NOMO-1 treated with dmso at 0.1 percent for 144 hours (cell line): Measurements from ENCODE around the gene LSMEM2.

Source experiments
- DNase-seq: peaks from one replicate; lab custom pipeline; 2025; ENCODE audit not compliant: unreplicated experiment; lab: John Stamatoyannopoulos, UW

The LSMEM2 gene

DNA sequence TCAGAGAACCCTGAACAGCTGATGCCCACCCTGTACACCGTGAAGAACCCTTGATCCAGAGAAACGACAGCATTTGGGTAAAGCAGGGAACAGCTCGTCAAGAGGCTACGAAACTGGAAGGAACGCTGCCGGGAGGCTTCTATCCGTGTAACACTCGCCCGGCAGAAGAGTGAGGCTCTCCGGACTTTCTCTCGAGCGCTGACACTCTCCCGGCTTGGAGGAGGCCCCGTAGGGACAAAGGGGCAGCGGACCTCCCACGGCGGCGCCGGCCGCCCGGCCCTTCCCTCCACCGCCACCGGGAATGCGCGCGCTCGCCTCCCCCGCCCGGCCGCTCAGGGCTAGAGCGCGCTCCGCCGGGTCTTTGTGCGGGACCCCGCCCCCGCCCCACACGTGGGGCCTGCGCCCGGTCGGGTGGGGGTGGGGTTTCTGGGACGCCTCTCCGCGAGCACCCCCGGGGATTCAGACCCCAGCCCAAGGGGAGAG is 42.0 kb downstream of the LSMEM2 start:
- no peak for DNase-seq

DNA sequence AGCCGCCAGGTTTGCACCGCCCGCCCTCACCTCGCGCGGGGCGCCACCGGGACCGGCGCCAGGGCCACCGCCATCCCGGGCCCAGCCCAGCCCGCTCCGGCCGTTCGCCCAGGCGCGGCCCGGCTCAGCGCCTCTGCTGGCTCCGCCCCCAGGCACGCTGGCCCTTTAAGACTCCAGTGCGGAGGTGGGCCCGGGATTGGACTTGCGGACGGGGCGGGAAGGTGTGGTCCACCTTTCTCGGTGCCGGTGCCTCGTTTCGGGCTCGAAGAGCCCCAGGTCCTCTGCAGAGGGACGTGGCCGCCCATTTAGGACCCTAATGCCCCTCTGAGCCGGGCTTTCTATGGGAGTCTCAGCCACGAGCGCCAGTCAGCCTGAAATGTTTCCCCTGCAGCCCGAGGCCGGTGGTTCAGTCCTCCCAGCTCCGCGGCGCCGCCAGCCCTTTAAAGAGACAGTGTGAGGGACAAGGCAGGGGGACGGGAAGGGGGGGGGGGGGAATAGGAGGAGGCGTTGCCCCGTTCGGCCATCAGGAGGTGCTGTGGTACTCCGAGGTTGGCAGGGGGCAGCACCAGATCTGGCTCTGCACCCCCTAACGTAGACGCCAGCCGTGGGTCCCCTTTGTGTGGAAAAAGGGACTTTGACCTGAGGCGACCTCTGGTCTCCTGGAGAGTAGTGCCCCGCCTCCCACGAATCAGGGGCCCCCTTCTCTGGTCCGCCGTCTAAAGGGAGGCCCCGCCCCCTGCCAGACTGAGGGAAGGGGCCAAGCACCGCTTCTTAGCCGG is 42.6 kb downstream of the LSMEM2 start:
- peak; percentile 87 for DNase-seq

DNA sequence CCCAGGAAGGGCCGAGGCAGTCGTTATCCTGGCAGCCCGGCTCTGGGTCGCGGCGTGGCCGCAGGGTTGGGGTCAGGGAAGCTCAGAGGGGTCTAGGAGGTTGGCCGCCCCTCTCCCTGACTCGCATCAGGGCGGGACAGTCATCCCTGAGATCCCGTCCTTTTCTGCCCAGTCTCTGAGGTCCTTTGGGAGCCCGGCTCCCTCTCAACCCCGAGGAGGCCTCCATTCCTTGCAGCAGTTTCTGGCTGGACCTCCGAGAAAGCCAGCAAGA is 43.2 kb downstream of the LSMEM2 start:
- no peak for DNase-seq

DNA sequence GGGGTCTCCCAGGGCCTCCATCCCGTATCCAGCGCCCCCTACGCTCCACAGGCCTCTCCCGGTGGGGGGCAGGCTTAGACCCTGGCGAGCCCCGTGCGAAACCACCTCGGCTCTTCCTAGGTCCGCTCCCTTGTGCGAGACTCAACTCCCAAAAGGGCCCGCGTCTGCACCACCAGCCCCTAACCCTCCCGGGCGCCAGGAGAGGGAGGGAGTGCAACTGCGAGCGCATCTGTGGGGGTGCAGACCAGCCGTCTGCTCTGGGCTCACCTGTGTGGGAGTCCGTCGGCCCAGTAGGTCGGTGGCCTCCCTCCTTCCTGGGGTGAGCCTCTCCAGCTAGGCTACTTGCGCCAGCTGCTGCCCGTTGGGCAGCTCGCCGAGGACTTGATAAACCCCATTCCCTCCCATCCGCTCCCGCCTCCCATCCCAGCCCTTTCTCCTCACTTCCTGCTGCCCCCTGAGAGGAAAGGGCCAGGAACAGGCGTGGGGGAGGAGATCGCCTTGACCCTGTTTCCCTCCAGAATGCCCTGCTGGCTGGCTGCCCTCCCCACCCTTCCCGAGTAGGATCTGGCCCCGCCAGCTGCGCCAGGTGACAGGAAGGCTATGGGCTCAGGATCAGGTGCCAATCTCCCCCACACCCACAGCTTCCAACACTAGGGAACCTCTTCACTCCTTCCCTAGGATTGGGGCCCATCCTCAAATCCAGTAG is 43.7 kb downstream of the LSMEM2 start, which contains the start of gene HYAL2:
TSS of gene HYAL2 (minus strand) at position 360 of the 706 bp plus-strand sequence. CDS start 2,256 bp downstream, outside the sequence.
- DNase-seq, result no peak

DNA sequence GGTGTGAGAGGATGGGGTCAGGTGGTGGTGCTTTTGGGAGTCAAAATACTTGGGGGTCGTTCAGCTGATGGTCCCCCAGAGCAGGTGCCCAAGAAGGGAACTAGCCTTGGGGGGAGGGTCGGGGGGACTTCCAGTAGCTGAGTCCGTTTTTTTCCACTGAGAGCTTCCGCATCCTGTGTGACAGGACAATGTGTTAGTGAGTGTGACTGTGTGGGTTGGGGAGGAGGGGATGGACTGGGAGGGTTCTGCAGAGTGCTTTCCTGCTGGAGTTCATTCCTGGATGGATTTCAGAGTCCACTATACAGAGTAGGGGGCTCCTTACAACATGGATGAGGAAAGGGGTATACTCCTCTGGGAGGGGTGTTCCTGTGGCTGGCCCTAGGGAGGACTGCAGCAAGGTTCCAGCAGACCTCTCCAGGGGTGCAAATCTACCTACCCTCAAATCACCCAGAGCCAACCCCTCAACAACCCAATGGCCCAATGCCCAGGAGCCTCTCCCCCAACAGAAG is 44.3 kb downstream of the LSMEM2 start:
- no peak for DNase-seq

DNA sequence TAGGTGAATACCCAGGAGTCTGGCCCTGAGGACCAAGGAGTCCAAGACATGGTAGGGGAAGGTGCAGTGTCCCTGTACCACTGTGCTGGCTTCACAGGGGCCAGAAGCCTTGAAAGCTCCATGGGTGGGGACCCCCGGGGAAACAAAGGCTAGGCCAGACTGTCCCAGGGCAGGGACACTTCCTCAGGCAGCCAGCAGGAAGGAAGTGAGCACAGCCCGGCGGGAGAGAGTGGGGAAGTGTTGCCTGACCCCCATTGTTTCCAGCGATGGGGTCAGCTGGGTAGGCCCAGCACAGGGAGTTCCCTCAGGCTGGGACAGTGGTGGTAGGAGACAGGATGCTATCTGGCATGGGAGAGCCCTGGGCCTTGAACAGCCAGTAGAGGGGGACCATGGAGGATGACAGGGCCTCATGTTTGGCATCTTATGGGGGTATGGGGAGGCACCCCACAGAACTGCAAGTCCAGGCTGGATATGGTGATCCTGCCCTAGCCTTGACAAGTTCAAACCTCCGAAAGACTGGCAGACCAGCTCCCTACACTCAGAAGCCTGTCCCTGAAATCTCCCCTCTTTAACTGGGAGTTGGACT is 44.8 kb downstream of the LSMEM2 start:
- no peak for DNase-seq

DNA sequence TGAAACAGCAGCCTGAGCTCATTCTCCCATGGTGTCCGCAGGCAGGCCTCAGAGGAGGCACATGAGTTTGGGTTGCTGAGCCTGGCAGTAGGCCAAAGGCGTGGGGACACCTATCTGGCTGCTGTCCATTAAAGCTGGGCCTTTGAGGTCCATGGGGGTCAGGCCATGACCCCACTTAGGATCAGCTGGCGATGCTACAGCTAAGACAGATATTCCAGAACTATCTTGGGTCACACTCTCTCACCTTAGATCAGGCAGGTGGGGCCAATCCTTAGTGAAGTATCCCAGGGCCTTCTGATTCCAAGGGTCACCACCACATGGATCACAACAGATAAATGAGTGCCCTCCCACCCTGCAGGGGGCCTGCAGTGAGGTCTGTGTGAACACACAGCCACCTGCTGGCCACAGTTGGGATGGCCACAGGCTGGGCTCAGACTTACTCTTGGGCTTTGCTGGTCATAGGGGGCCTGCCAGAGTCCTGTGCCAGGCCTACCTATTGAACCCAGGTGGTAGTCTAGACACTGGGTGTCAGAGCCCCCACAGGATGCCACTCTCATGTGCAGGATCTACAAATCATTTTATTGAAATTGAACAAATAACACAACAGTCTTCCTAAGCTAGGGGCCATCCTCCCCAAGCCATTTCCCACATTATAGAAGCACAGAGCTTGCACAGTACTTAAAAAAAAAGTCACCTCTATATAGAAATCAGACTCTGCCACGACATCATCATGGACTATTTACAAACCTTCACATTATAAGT is 45.6 kb downstream of the LSMEM2 start:
- peak; percentile 46 for DNase-seq

DNA sequence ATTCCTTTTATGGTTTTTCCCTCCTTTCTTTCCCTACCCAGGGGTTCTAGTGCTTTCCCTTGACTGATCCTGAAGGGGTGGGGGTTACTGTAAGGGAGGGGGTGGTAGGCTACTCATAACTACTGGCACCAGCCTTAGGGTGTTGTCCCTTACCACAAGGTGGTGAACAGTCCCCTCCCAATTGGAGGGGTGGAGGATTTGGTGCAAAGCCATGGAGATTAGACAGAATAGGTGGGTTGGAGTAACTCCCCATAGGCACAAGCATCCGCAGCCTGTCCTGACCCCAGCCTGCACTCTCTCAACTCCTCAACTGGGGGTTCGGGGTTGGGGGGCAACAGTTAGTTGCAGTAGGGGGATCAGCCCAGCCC is 46.2 kb downstream of the LSMEM2 start:
- DNase-seq, result no peak

DNA sequence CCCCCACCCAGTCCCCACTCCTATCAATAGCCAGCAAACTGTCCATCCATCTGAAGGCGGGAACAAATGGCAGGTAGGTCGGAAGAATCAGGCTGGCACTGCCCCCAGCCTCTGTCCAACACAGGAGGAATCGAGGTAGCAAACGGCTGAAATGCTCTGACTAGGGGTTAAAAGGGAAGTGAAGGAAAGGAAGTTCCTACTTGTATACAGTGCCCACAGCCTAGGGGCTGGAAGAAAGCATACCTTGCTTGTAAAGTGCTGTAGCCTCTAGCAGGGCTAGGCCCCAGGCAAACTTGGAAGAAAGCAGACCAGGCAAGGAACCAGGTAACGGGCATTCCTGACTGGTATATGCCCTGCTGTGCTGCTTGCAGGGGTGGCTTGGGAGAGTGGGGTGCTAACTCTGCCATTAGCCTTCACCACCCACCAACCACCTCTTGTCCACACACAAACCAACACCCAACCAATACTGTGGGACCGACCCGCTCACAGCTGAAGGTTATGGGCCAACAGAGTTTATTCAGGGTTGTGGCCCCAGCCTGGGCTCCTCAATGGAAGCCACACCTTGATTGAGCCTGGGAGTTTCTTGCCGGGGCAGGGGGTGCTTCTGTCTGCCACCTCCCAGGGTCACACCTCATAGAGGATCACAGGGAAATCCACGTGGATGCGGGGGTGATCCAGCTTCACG is 46.8 kb downstream of the LSMEM2 start:
- DNase-seq, result no peak

DNA sequence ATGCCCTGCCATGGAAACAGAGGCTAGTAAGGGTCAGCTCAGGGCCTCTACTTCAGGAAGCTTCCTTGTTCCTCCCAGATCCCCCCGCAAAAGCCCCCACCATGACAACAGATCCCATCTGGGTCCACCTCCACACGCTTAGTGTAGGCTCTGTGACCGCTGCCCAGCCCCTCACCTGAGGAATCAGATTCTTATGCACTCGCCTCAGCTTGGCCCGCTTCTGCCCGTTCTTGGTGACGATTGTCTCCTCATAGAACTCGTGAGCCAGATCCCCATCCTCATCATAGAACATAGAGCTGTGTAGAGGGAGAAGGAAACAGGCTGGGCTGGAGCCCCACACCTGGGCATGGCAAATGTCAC is 47.3 kb downstream of the LSMEM2 start:
- no peak for DNase-seq

DNA sequence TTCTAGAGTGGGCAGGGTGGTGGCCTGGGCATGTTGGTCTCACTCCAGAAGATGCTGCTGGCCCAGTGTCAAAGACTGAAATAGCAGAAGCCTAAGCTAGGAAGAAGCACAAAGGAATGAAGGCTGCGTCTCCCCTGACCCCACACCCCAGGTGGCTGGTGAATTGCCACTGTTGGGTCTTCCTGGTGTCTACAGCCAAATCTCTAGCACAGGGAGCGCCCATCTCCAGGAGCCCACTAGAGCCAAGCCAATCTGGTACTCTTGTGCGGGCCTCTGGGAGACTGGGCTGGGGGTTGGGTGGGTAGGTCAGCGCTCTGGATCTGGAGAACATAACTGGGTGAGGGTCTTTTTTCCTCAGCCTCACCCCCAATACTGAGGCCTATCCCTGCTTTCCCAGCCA is 48.2 kb downstream of the LSMEM2 start:
- DNase-seq, result no peak

DNA sequence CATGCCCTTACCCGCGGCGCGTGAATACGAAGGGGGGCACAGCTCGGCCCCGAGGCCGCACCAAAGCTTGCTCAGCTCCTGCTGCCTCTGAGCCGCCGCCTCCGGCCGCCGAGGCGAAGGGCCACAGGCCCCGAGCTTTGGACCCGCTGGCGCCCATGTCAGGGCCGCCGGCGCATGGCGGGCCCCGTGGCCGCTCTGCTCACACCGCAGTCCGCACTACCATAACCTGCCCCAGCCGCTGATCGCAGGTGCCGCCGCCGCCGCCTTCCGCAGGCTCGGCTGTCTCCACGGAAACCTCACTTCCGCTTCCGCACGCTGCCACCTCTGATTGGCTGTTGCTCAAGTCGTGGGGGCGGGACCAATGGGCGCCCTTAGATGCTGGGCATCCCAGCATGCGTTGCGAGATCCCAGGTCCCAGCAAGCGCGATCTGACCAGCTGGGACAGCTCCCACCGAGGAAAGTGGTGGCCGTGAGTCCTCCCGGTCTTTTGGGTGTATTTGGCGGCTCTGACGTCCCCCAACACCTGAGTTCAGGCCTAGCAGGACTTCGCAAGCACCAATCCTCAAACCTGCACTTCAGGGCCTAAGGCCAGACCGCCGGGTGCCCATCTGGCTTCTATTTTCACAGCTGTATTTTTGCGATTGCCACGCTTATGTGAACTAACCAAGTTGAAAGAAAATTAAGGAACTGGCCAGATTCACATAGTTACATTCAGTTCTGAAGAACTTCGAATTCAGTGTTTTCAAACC is 49.2 kb downstream of the LSMEM2 start, which contains the start of gene TUSC2:
TSS of gene TUSC2 (minus strand) at position 281 of the 749 bp plus-strand sequence. CDS start at position 157, 124 bp downstream.
- DNase-seq, result peak; percentile 92

DNA sequence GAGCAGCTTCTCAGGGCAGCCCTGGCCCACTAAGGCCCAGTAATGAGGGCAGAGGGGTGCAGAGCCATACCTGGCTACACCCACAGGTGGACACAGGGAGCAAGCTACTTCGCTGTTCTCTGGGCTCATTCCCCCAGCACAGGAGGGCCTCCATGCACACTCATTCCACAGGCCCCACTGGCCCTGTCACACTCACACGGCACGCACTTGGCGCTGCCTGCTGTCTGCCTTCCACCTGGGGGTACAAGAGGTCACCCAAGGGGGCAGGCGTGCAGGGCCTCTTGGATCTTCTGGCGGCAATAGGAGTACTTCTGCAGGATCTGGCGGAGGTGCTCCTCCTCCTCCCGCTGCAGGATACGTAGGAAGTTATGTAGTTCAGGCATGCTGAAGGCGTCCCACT is 51.4 kb downstream of the LSMEM2 start:
- DNase-seq, result no peak

DNA sequence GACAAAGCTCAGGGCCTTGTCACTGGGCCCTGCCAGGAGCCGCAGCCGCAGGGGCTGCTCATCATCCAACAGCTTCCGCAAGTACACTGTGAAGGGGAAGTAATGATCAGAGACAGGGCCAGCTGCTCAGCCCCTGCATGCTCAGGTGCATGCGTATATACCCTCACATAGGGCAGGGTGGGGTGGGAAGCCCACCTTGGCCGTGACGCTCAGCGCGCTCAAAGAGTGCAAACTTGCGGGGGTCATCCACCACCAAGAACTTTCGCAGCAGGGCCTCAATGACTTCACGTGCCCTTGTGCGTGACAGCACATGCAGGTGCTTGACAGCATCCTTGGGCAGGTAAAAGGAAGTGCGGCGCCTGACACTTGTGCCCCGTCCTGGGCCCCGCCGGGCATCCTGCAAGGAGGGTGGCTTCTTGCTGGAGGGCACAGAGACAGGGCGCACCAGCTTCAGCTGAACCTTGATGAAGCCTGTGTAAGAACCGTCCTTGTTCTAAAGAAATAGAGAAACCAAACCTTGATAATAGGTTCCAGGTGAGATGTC is 52.5 kb downstream of the LSMEM2 start:
- DNase-seq, result no peak

DNA sequence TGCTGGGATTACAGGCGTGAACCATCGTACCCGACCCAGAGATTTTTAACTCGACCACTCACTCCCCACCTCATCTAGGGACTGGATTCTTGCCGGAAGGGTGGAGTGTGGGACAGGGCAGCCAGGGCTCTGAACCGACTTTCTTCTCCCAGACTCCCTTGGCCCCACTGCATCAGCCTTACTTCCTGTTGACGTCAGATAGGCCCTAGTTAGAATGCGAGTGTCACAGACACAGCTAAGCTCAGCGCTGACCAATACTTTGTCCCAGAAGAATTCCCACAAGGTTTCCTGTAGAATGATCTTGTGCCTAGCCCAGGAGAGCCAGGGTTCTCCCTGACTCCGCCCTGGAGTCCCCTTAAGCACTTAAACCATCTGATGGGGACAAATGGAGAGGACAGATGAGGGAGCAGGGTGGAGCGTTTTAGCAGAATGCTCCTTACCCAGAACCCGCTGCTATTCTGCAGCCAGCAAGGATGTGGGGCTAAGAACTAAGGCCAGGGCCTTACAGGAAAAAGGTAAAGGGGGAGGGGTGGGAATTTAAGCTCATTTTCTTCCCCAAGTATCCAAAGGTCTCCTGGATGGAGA is 54.9 kb downstream of the LSMEM2 start:
- no peak for DNase-seq

DNA sequence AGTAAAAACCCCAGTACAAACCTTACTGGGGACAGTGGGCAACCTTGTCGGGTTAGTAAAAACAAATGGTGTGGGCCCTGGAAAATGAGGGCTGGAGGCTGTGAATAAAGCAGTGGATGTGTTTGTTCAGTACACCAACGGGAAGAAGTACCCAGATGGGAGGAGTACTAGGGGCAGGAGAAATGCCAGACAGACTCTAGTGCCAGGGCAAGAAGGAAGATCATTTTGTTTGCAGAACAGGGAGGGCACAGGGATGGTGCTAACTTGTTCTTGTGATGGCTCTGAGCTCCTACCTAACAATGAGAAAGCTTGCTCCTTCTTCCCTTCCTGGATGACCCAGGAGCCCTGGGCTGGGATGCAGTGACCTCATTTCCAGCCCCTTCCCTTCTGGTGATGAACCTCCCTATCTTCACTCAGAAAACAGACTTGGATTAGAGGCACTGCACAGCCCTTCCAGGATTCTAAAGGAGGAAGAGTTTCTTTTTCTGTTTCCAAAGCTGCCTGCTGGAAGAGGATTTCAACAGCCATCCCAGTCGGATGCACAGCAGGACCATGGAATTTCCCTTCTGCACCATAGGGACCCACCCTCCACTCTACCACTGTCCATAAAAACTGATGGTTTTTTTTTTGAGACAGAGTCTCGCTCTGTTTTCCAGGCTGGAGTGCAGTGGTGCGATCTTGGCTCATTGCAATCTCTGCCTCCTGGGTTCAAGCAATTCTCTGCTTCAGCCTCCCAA is 55.6 kb downstream of the LSMEM2 start:
- no peak for DNase-seq

DNA sequence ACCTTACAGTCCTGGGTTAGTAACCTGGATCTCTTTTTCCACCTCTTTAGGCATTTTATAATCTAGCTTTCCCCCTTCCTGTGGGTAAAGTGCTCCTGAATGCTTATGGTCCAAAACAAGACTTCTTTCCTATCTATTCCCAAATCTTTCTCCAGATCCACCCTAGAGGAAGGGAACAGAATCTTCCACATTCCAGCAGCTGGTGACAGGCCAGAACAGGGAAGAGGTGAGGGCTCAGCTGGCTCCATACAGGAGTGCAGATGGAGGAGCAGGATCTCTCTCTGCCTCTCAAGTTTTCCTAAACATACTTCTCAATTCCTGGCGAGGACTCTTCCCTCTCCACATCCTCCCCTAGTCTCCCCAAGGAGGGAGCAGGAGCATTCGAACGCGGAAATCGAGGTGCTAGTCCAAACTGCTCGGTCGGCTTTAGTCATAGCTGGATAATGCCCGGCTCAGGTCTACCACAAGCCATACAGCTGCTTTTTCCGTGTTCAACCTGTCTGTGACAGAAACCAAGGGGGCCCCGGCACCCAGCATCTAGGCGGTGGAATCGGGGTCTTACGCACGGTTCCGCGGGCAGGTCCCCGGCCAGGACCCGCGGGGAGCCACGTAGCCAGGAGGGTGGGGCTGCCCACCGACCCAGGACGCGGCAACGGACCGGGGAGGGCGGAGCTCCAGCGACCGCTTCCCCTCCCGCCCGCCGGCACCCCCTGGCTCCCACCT is 57.7 kb downstream of the LSMEM2 start:
- DNase-seq, result no peak
